Thymus (tissue), 11 donors: Measurements from ENCODE around the gene TAF1. TPM values are rescaled to one million over a fixed set of nuclear protein-coding genes. Genes with fewer than 3 reads are reported as not detected.
"Not testable (repeated sequence)": the region's sequence is repeated elsewhere in the genome, so short reads cannot be mapped to it uniquely, and the experiment has no call there.

Source experiments
- DNase-seq, 9 donors: peaks; one replicate each; pipeline ENCODE4 v3.0.0-alpha.2; 2013; ENCODE audit warnings: low spot score in 9 of 9, low read depth in 6 of 9, missing footprints in 1 of 9
- H3K27ac ChIP-seq, 2 donors: one replicate each; pipeline ENCODE4 v1.5.1; 2013; ENCODE audit warnings: control low read depth in 1 of 2, low read depth in 1 of 2, low read length in 1 of 2, mild to moderate bottlenecking in 1 of 2, moderate library complexity in 1 of 2
- H3K27me3 ChIP-seq, 2 donors: one replicate each; pipeline ENCODE4 v1.5.1; 2013; ENCODE audit warnings: low read length in 1 of 2; ENCODE audit not compliant: control insufficient read depth in 2 of 2, insufficient read depth in 1 of 2
- H3K36me3 ChIP-seq, 2 donors: one replicate each; pipeline ENCODE4 v1.5.1; 2013; ENCODE audit warnings: low read length in 1 of 2, mild to moderate bottlenecking in 1 of 2, moderate library complexity in 1 of 2; ENCODE audit not compliant: control insufficient read depth in 2 of 2, insufficient read depth in 2 of 2
- H3K4me1 ChIP-seq, 2 donors: one replicate each; pipeline ENCODE4 v1.5.1; 2013; ENCODE audit warnings: low read length in 2 of 2; ENCODE audit not compliant: control insufficient read depth in 2 of 2, insufficient read depth in 2 of 2
- H3K4me3 ChIP-seq, 2 donors: one replicate each; pipeline ENCODE4 v1.5.1; 2013; ENCODE audit warnings: low read length in 2 of 2, control low read depth in 1 of 2, mild to moderate bottlenecking in 1 of 2
- H3K9me3 ChIP-seq, 2 donors: one replicate each; pipeline ENCODE4 v1.5.1; 2013; ENCODE audit warnings: low read length in 1 of 2, mild to moderate bottlenecking in 1 of 2; ENCODE audit not compliant: control insufficient read depth in 2 of 2, insufficient read depth in 1 of 2
- WGBS: extraction: QIAGEN DNeasy Blood & Tissue Kit; methylation state at CpG from one replicate; pipeline ENCODE4 v1.1.7; 2013; 5-methylcytosine and 5-hydroxymethylcytosine counted together
- polyA plus RNA-seq: library from polyadenylated mRNA; stranded (reverse); fragments of 200-250 nt; gene quantifications from one replicate; pipeline ENCODE4 v1.2.3, GENCODE V29; 2013
- total RNA-seq: library from RNA; stranded (reverse); fragments of 120-200 nt; gene quantifications from one replicate; pipeline ENCODE4 v1.2.4, GENCODE V29; 2013
- donor health status: healthy.

The TAF1 gene
- total and polyA plus RNA-seq, 2 donors, result 14.6 to 22.9 TPM

DNA sequence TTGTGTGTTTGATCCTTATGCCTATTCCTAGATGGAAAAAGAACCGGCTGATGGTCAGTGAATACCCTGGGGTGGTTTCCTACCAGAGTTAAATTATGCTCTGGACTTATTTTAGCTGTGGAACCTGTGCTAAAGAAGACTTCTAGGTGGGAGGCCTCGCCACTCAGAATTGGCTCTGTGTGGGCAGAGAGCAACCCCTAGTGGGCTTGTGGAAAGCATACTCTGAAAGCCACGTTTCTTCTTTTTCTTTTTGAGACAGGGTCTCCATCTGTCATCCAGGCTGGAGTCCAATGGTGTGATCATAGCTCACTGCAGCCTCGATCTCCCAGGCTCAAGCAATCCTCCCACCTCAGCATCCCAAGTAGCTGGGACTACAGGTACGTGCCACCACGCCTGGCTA lies 16.3 kb upstream of the TAF1 start:
- not testable (repeated sequence) for DNase-seq, H3K4me3 ChIP-seq, H3K36me3 ChIP-seq, H3K27ac ChIP-seq, H3K27me3 ChIP-seq, H3K4me1 ChIP-seq, H3K9me3 ChIP-seq
- WGBS, result 38% methylated on average over 2 of the region's 6 CpGs

DNA sequence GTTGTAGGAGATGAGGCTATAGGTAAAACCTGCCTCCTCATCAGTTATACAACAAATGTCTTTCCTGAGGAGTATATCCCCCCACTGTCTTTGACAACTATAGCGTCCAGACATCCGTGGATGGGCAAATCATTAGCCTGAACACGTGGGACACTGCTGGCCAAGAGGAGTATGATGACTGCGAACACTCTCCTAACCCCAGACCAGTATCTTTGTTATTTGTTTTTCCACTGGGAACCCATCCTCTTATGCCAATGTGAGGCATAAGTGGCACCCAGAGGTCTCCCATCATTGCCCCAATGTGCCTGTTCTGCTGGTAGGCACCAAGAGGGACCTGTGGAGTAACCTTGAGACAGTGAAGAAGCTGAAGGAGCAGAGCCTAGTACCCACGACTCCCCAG lies 13.7 kb upstream of the TAF1 start:
- H3K4me3 ChIP-seq, H3K9me3 ChIP-seq, H3K27ac ChIP-seq, H3K27me3 ChIP-seq, H3K36me3 ChIP-seq, DNase-seq, H3K4me1 ChIP-seq: not testable (repeated sequence)
- 98% methylated on average over 5 of the region's 5 CpGs for WGBS

DNA sequence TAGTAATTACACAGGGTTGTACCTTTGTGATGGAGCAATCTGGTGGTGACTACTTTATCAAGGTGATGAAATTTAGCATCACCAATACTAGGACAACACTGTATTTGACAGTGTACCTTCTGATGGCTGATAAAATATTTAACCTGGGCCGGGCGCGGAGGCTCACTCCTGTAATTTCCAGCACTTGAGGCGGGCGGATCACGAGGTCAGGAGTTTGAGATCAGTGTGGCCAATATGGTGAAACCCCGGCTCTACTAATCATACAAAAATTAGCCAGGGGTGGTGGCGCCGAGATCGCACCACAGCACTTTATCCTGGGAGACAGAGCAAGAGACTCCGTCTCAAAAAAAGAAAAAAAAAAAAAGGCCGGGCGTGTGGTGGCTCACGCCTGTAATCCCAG lies 1.9 kb upstream of the TAF1 start:
- 98% methylated on average over 14 of the region's 14 CpGs for WGBS
- no peak for DNase-seq
- Histone ChIP-seq H3K36me3 (no peaks in the 10 kb centered on the region), H3K4me1 (peaks cover 3 to 8% of the 10 kb centered on the region in 2 donors), H3K9me3 (no peaks in the 10 kb centered on the region), H3K27me3 (no peaks in the 10 kb centered on the region), H3K27ac (no peak overlapping the region), H3K4me3 (no peak overlapping the region)

- Histone ChIP-seq H3K27ac (peak overlapping the region; percentile 80 to 92), H3K4me3 (peak overlapping the region; percentile 70 to 84), H3K36me3 (peaks cover 3 to 5% of the 10 kb centered on the region in 2 donors), H3K27me3 (no peaks in the 10 kb centered on the region), H3K4me1 (peaks cover 3 to 8% of the 10 kb centered on the region in 2 donors), H3K9me3 (no peaks in the 10 kb centered on the region)
- no peak for DNase-seq
- WGBS, result 5% methylated on average over 16 of the region's 16 CpGs
These were observed 742 bp upstream of the TAF1 start for GRCh38 chrX:71365356-71365874.

GRCh38 chrX:71366674-71367256 lies 608 bp downstream of the TAF1 start:
- peaks cover 4 to 18% of the 10 kb centered on the region in 2 donors for H3K36me3 ChIP-seq
- H3K27ac ChIP-seq, result peak overlapping the region; percentile 92
- H3K27me3 ChIP-seq, result no peaks in the 10 kb centered on the region
- under 1% methylated on average over 36 of the region's 36 CpGs for WGBS
- peak overlapping the region; percentile 70 to 84 for H3K4me3 ChIP-seq
- peaks cover 3 to 8% of the 10 kb centered on the region in 2 donors for H3K4me1 ChIP-seq
- peak in 2 of 9 donors; percentile 16 to 28 for DNase-seq
- no peaks in the 10 kb centered on the region for H3K9me3 ChIP-seq

DNA sequence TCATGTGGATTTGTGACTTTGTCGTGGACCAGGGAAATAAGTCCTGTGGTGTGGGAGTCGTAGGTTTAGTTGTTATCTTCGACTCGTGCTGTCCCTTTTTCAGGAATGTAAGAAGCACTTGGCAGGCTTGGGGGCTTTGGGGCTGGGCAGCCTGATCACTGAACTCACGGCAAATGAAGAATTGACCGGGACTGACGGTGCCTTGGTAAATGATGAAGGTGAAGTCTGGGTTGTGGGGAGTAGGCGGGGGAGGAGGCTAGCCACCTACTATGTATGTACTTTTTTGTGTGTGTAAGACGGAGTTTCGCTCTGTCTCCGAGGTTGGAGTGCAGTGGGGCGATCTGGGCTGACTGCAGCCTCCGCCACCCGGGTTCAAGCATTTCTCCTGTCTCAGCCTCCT lies 1.2 kb downstream of the TAF1 start:
- H3K27ac ChIP-seq, result no peak overlapping the region
- H3K27me3 ChIP-seq, result no peaks in the 10 kb centered on the region
- WGBS, result 44% methylated on average over 14 of the region's 14 CpGs

GRCh38 chrX:71372388-71372787 lies 6.2 kb downstream of the TAF1 start:
- Histone ChIP-seq H3K36me3 (peaks cover 17 to 41% of the 10 kb centered on the region in 2 donors), H3K4me3 (no peak overlapping the region), H3K27ac (no peak overlapping the region), H3K9me3 (no peaks in the 10 kb centered on the region), H3K4me1 (peaks cover 3 to 7% of the 10 kb centered on the region in 2 donors), H3K27me3 (no peaks in the 10 kb centered on the region)
- no peak for DNase-seq
- 98% methylated on average over 4 of the region's 4 CpGs for WGBS

More for the DNA sequence above, 1.2 kb downstream of the TAF1 start:
- H3K36me3 ChIP-seq, result peaks cover 8 to 20% of the 10 kb centered on the region in 2 donors
- peak overlapping the region; percentile 70 to 84 for H3K4me3 ChIP-seq
- no peaks in the 10 kb centered on the region for H3K9me3 ChIP-seq
- DNase-seq, result no peak
- H3K4me1 ChIP-seq, result peaks cover 3 to 8% of the 10 kb centered on the region in 2 donors

- H3K36me3 ChIP-seq, result peaks cover 35 to 61% of the 10 kb centered on the region in 2 donors
- WGBS, result 94% methylated on average over 3 of the region's 3 CpGs
- no peaks in the 10 kb centered on the region for H3K4me1 ChIP-seq
- no peak overlapping the region for H3K4me3 ChIP-seq
- H3K27ac ChIP-seq, result no peak overlapping the region
- no peaks in the 10 kb centered on the region for H3K27me3 ChIP-seq
- no peaks in the 10 kb centered on the region for H3K9me3 ChIP-seq
- DNase-seq, result no peak
These were observed 12.6 kb downstream of the TAF1 start for GRCh38 chrX:71378732-71379131.

DNA sequence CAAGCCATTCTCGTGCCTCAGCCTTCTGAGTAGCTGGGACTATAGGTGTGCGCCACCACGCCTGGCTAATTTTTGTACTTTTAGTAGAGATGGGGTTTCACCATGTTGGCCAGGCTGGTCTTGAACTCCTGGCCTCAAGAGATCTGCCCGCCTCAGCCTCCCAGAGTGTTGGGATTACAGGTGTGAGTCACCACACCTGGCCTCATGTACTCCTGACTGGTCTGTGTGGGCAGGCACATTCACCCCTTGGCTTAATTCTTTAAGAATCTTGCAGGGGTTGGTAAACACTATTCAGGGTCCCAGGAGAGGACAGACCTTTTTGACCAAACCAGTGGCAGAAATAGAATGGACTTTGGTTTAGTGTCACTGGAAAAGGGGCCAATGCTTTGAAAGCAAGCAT lies 25.6 kb downstream of the TAF1 start:
- not testable (repeated sequence) for H3K9me3 ChIP-seq, H3K27me3 ChIP-seq, H3K4me3 ChIP-seq, H3K27ac ChIP-seq, H3K4me1 ChIP-seq, DNase-seq
- H3K36me3 ChIP-seq, result peaks cover 41 to 65% of the 10 kb centered on the region in 2 donors
- WGBS, result 99% methylated on average over 4 of the region's 4 CpGs
